Left lung (tissue), 10 donors: Measurements from ENCODE around the gene LZTS2. TPM values are rescaled to one million over a fixed set of nuclear protein-coding genes. Genes with fewer than 3 reads are reported as not detected.
"Not testable (repeated sequence)": the region's sequence is repeated elsewhere in the genome, so short reads cannot be mapped to it uniquely, and the experiment has no call there.

Experiments
- ATAC-seq: fragments of 200-7000 bp; cut with Tn5 transposase; one replicate; pipeline ENCODE4 v1.9.1; 2020; ENCODE audit warnings: moderate library complexity
- DNase-seq, 4 donors: peaks; one replicate each; pipeline ENCODE4 v3.0.0-alpha.2; 2013 to 2020
- H3K27ac ChIP-seq, 2 donors: fragments of 200-600 bp; sonication (generic) in 1 of 2; one replicate each; pipeline versions ENCODE4 v1.5.0 to v1.8.0; 2020 to 2021
- H3K27me3 ChIP-seq, 2 donors: fragments of 200-600 bp; sonication (generic) in 1 of 2; one replicate each; pipeline versions ENCODE4 v1.5.0 to v1.8.0; 2020 to 2021
- H3K36me3 ChIP-seq, 2 donors: fragments of 200-600 bp; sonication (generic) in 1 of 2; one replicate each; pipeline versions ENCODE4 v1.5.0 to v1.8.0; 2020 to 2021
- H3K4me1 ChIP-seq, 2 donors: fragments of 200-600 bp; one replicate each; pipeline ENCODE4 v1.8.0; 2021
- H3K4me3 ChIP-seq, 2 donors: fragments of 200-600 bp; sonication (generic) in 1 of 2; one replicate each; pipeline versions ENCODE4 v1.5.0 to v1.8.0; 2020 to 2021; ENCODE audit warnings: mild to moderate bottlenecking in 1 of 2
- H3K9me3 ChIP-seq, 2 donors: fragments of 200-600 bp; sonication (generic) in 1 of 2; one replicate each; pipeline versions ENCODE4 v1.5.0 to v1.8.0; 2020 to 2021
- intact Hi-C, 2 donors: fragments of 100-400 bp; cut with DNase I; formaldehyde crosslinking; loops; one replicate each; pipeline versions ENCODE4 v1.11.2 to v1.14.2; 2022
- polyA plus RNA-seq, 6 donors: library from polyadenylated mRNA; unstranded; fragments of 120-200 nt; gene quantifications; one replicate each; pipeline ENCODE4 v1.2.1, GENCODE V29; 2013; ENCODE audit not compliant: insufficient read length in 6 of 6
- total RNA-seq, 2 donors: library from RNA; stranded (reverse); fragmentation: NEBNext Ultra II Directional; extraction: Animal tissue kit (Norgen Biotek cat#: 25700); gene quantifications; one replicate each; pipeline ENCODE4 v1.2.1, GENCODE V29; 2021
- TF ChIP-seq, protein P1 (sequence below), 2 donors: fragments of 200-600 bp; sonication (generic) in 1 of 2; IDR thresholded peaks; one replicate each; pipeline versions ENCODE4 v1.5.0 to v1.8.0; 2021; ENCODE audit warnings: antibody characterized with exemption in 2 of 2
- donor health status: DM: no; HTN: yes; CAD: no.
- donor health status: DM: no; HTN: no; CAD: no.

The LZTS2 gene
- total and polyA plus RNA-seq, 8 donors, result 45.2 to 65.7 (median 58.6) TPM

DNA sequence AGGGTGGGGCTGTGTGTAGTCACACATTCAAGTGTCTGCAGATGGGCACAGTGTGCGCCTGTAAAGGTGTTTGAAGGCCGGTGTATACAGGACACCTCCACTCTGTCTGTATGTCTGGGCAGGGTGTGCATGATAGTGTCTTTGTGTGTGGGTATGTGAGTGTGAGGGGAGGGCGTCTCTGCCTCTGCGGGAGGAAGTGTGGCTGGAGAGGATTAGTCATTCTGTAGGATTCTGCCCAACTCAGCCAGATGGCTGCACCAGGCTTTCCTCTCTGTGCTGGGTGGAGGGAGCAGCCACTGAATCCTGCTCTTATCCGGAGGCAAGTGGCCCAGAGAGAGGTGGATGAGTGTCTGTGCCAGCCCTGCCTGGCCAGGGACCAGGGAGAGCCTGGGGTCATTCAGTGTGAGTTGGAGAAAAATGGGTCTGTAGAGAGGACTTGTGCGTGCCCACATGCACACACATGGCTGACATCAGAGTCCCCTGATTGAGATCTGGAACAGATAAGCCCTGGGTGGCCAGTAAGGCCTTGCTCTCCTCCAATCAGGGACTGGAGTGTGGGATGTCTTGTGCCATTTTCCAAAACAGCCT lies 33.1 kb downstream of the LZTS2 start:
- Histone ChIP-seq H3K4me1 (peaks cover 6 to 25% of the 10 kb centered on the region in 2 donors), H3K9me3 (no peaks in the 10 kb centered on the region), H3K27ac (peak overlapping the region; percentile 93 to 95), H3K27me3 (peaks cover 4 to 21% of the 10 kb centered on the region in 2 donors), H3K36me3 (peaks cover 0 to 34% of the 10 kb centered on the region in 2 donors), H3K4me3 (peak overlapping the region; percentile 60 to 65)
- intact Hi-C loops, result no loop called here
- DNase-seq, result peak in 2 of 4 donors; percentile 55 to 82
- TF ChIP-seq, protein P1, sequence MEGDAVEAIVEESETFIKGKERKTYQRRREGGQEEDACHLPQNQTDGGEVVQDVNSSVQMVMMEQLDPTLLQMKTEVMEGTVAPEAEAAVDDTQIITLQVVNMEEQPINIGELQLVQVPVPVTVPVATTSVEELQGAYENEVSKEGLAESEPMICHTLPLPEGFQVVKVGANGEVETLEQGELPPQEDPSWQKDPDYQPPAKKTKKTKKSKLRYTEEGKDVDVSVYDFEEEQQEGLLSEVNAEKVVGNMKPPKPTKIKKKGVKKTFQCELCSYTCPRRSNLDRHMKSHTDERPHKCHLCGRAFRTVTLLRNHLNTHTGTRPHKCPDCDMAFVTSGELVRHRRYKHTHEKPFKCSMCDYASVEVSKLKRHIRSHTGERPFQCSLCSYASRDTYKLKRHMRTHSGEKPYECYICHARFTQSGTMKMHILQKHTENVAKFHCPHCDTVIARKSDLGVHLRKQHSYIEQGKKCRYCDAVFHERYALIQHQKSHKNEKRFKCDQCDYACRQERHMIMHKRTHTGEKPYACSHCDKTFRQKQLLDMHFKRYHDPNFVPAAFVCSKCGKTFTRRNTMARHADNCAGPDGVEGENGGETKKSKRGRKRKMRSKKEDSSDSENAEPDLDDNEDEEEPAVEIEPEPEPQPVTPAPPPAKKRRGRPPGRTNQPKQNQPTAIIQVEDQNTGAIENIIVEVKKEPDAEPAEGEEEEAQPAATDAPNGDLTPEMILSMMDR (IDR thresholded peaks at IDR 0.05), result no peak
- peak; percentile 72 for ATAC-seq

DNA sequence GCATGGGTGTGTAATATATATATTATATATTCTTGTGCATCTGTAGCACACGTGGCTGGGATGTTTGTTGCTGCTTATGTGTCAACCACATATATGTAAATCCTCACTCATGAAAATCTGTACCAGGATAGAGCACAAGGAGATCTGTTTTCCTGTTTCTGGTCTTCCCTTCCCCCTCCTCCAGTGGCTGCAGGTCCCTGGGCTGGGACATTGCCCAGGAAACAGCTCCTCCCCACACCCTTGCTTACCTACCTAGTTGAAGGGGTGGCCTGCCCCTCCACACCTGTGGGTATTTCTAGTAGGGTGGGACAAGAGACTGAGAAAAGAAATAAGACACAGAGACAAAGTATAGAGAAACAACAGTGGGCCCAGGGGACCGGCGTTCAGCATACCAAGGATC lies 33.7 kb downstream of the LZTS2 start:
- TF ChIP-seq, protein P1 (IDR thresholded peaks at IDR 0.05), result no peak
- Histone ChIP-seq H3K36me3 (peaks cover 0 to 39% of the 10 kb centered on the region in 2 donors), H3K4me1 (peaks cover 6 to 25% of the 10 kb centered on the region in 2 donors), H3K9me3 (no peaks in the 10 kb centered on the region), H3K27me3 (peaks cover 4 to 21% of the 10 kb centered on the region in 2 donors), H3K27ac (peak overlapping the region; percentile 93 to 95), H3K4me3 (peak overlapping the region; percentile 60 to 65)
- ATAC-seq (no peak), DNase-seq (no peak)
- intact Hi-C loops, result no loop called here

DNA sequence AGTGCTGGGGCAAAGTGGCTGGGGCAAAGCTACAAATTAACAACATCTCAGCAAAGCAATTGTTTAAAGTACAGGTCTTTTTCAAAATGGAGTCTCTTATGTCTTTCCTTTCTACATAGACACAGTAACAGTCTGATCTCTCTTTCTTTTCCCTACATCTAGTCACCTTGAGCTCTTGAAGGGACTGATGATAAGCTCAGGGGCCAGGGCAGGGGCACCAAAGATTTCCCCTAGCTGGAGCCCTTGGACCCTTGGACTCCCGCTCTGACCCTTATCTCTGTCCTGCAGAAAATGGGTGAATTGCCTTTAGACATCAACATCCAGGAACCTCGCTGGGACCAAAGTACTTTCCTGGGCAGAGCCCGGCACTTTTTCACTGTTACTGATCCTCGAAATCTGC lies 34.8 kb downstream of the LZTS2 start:
- DNase-seq, H3K9me3 ChIP-seq, H3K27ac ChIP-seq, H3K4me3 ChIP-seq, ATAC-seq, intact Hi-C loops: not testable (repeated sequence)
- Histone ChIP-seq H3K36me3 (peaks cover 0 to 50% of the 10 kb centered on the region in 2 donors), H3K4me1 (peaks cover 6 to 25% of the 10 kb centered on the region in 2 donors), H3K27me3 (peaks cover 4 to 15% of the 10 kb centered on the region in 2 donors)

DNA sequence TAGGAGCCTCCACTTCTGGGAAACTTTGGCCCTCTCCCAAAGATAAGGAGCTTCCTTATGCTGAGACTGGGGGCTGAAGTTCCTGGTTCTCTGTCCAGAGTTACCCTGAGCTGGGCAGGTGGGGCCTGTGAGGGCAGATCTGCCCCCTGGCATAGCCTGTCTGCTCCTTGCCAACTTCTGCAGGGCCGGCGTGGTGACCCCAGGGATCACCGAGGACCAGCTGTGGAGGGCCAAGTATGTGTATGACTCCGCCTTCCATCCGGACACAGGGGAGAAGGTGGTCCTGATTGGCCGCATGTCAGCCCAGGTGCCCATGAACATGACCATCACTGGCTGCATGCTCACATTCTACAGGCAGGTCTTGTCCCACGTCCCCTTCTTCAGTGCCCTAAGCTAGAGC lies 35.7 kb downstream of the LZTS2 start:
- Histone ChIP-seq H3K4me1 (peaks cover 6 to 25% of the 10 kb centered on the region in 2 donors), H3K27me3 (peaks cover 0 to 6% of the 10 kb centered on the region in 2 donors), H3K9me3 (no peaks in the 10 kb centered on the region), H3K4me3 (no peak overlapping the region), H3K36me3 (peaks cover 0 to 59% of the 10 kb centered on the region in 2 donors), H3K27ac (no peak overlapping the region)
- no peak for DNase-seq
- TF ChIP-seq, protein P1 (IDR thresholded peaks at IDR 0.05), result no peak
- ATAC-seq, result no peak
- intact Hi-C loops, result no loop called here

DNA sequence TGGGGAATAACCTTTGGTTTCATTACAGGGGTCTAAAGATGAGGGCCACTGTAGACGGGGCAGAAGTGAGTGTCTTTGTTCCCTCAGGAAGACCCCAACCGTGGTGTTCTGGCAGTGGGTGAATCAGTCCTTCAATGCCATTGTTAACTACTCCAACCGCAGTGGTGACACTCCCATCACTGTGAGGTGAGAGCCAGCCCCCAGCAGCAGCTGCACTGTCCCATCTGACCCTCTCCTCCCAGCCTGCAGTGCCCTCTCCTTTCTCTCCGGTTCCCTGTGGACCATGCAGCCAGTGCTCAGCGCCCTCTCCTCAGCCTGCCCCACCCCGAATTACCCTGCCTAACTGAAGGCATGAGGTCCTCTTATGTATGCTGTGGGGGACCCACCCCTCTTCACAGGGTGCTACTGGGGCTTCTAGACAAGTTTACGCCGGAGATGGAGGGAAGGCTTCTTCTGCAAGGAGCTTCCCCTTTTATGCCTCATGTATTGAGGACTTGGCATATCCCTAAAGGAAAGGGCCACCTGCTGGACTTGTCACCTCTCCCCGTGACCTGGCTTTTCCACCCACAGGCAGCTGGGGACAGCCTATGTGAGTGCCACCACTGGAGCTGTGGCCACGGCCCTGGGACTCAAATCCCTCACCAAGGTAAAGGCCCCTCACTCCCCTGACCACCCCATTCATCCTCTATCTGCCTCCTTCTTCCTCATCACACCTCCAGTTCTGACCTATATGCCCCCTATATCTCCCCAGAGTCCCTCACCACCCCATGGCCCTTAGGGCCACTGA lies 36.5 kb downstream of the LZTS2 start:
- H3K27ac ChIP-seq, result no peak overlapping the region
- peaks cover 0 to 59% of the 10 kb centered on the region in 2 donors for H3K36me3 ChIP-seq
- DNase-seq, result no peak
- intact Hi-C loops, result no loop called here
- TF ChIP-seq, protein P1 (IDR thresholded peaks at IDR 0.05), result no peak
- peaks cover 6 to 22% of the 10 kb centered on the region in 2 donors for H3K4me1 ChIP-seq
- no peak overlapping the region for H3K4me3 ChIP-seq
- H3K9me3 ChIP-seq, result no peaks in the 10 kb centered on the region
- H3K27me3 ChIP-seq, result no peaks in the 10 kb centered on the region
- ATAC-seq, result no peak
